NB4 (cell line): ENCODE measurements around the gene CCS.

Source experiments
- CTCF ChIP-seq: IDR thresholded peaks from one replicate; pipeline ENCODE4 v1.5.1; 2012; ENCODE audit warnings: low read depth, low read length
- MAX ChIP-seq: IDR thresholded peaks from 2 replicates; pipeline ENCODE4 v1.6.1; 2011; ENCODE audit warnings: low read depth, low read length
- POLR2A ChIP-seq: IDR thresholded peaks from 2 replicates; pipeline ENCODE4 v1.6.1; 2011; ENCODE audit warnings: mild to moderate bottlenecking; ENCODE audit not compliant: insufficient read length; ENCODE audit errors: extremely low read depth

GRCh38 chr11:66569076-66569475 is 23.9 kb upstream of the CCS start:
- TF ChIP-seq CTCF (no peak), POLR2A (no peak), MAX (no peak)
